GM12873 (cell line): ENCODE results near the gene PMPCA.
A peak's percentile ranks its signal among the peaks of the same experiment; 100 is the strongest.

ENCODE experiments used
- TF ChIP-seq, protein P1 (sequence below): IDR thresholded peaks from 2 replicates; pipeline ENCODE4 v1.5.1; 2012; ENCODE audit warnings: low read depth, mild to moderate bottlenecking, moderate library complexity, low read length, control low read depth; ENCODE audit not compliant: insufficient read depth; ENCODE audit errors: missing control alignments

The PMPCA gene

DNA sequence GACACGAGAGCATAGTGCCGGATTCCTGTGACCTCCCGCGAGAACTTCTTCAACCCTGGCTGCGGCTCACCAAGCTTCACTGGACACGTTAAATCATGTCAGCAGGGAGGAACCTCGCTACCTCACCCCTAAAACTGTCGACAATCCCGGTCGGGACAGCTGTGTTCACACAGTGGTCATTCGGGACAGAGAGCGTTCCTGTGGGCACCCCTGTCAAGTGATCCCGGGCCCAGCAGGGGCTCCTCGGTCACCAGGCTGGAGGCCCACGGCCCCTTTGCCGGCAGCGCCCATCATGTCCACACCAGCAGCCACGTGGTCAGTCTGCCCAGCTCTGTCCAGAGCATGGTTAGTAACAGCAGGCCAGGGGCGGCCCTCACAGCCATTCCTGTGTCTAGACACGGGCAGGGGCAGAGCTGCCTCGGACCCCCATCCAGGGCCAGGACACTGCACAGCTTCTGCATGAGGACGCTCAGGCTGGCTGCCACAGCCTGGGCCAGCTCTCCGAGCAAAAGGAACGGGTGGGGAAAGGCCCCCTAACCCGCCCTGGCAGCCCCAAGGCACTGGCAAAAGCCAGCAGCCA lies 25.7 kb downstream of the PMPCA start:
- TF ChIP-seq, protein P1, sequence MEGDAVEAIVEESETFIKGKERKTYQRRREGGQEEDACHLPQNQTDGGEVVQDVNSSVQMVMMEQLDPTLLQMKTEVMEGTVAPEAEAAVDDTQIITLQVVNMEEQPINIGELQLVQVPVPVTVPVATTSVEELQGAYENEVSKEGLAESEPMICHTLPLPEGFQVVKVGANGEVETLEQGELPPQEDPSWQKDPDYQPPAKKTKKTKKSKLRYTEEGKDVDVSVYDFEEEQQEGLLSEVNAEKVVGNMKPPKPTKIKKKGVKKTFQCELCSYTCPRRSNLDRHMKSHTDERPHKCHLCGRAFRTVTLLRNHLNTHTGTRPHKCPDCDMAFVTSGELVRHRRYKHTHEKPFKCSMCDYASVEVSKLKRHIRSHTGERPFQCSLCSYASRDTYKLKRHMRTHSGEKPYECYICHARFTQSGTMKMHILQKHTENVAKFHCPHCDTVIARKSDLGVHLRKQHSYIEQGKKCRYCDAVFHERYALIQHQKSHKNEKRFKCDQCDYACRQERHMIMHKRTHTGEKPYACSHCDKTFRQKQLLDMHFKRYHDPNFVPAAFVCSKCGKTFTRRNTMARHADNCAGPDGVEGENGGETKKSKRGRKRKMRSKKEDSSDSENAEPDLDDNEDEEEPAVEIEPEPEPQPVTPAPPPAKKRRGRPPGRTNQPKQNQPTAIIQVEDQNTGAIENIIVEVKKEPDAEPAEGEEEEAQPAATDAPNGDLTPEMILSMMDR: no peak

DNA sequence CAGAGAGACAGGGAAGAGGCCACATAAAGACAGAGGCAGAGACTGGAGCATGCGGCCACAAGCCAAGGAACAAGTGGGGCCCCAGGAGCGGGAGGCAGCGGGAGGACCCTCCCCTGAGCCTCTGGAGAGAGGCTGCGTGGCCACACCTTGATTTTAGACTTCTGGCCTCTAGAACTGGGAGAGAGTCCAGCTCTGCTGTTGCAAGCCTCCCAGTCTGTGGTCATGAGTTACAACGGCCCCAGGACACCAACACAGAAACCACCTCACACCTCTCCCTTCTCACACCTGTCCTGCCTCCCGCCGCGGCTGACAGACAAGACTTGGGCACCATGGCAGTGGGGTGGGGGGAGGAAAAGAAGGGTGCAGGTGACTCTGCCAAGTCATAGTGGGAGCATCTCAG lies 27.0 kb downstream of the PMPCA start:
- TF ChIP-seq, protein P1: no peak

GRCh38 chr9:136437839-136438547 lies 27.5 kb downstream of the PMPCA start:
- TF ChIP-seq, protein P1: no peak

GRCh38 chr9:136438548-136439480 lies 28.4 kb downstream of the PMPCA start:
- TF ChIP-seq, protein P1: no peak

GRCh38 chr9:136439481-136440408 lies 29.3 kb downstream of the PMPCA start, which contains the start of gene INPP5E:
INPP5E (minus strand) TSS chr9:136439845; CDS start chr9:136439419, 426 bp downstream.
- TF ChIP-seq, protein P1: peak; percentile 66

DNA sequence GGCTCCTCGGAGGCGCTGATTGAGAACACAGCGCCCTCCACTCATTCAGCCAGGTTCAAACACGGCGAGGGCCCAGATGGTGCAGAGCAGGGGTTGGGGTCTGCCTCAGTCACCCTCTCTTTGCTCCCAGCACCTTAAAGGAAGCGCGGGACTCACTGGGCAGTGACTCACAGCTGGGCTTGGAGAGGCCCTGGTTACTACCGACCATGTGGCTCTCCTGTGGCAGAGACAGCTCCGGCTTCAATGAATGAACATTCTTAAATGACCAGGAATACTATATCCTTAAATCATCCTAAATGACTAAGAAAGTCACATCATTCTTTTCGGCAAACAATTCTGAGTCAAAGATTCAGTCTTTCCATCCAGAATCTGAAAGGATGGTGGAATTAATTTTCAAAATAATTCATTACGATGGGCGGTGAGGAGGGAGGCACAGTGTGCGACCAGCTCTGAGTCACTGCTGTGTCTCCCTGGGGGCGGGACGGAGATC lies 30.8 kb downstream of the PMPCA start:
- TF ChIP-seq, protein P1: no peak
